ENCODE data around the gene HPCA.

HPCA gene

DNA sequence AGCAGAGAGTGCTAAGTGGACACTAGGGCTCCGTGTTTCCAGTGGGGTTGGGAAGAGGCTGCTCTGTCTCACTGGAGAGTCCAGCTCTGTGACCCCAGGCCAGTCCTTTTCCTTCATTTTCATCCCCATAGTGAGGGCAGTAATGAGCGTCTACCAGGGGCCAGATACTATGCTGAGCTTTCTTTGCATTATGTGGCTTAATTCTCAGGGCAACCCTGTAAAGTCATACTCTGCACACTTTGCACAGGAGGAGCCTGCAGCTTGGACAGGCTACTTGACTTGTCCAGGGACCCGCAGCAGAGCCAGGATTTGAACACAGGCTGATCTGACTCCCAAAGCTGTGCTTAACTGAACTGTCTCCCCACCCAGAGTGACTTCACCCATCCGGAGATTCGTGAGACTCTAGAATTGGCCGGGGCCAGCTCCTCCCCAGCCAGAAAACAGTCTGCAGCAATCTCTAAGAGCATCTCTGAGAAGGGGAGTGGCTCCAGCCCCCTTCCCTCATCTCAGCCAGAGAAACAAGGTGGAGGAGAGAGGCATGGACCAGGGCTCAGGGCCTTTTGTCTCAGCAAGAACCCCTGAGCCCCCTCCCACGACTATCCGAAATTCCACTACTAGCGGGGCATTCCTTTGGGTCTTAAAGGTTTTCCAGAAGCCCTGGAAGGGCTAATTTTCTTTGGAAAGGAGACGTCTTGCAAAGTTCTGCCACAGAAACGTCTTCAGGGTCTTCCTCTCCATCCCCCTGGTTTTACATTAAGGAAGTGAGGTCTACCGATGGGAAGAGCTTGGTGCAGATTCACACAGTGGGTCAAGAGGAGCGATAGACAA lies 14.7 kb upstream of the HPCA start:
- no peak for DNase-seq

DNA sequence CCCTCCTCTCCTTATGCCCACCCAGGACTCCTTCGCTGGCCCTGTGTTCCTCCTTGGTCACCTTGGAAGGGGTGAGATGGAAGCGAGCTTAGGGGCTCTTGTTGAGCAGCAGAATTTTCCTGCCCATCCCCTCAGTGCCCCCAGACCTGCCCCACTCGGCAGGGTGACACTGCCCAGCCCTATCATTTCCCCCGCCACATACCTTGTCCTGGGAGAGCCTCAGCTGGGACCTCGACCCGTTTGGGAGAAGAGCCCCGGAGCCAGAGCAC lies 14.2 kb upstream of the HPCA start:
- no peak for DNase-seq

DNA sequence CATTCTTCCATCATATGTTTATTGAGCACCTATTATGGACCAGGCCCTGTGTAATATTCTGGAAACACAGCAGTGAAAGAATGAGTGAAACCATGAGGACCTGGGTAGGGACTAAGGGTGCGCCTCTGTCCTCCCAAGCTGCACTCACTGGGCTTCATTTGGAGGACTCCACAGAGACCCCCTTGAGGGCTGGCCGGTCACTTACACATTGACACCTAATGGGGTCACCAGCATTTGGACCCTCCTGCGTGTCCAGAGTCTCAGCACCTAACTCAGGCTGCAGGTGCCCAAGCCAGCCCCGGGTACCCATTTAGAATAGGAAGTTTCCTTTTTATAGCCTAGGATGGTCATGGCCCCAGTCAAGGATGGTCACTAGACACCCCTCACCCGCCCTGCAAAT lies 12.8 kb upstream of the HPCA start:
- no peak for DNase-seq

DNA sequence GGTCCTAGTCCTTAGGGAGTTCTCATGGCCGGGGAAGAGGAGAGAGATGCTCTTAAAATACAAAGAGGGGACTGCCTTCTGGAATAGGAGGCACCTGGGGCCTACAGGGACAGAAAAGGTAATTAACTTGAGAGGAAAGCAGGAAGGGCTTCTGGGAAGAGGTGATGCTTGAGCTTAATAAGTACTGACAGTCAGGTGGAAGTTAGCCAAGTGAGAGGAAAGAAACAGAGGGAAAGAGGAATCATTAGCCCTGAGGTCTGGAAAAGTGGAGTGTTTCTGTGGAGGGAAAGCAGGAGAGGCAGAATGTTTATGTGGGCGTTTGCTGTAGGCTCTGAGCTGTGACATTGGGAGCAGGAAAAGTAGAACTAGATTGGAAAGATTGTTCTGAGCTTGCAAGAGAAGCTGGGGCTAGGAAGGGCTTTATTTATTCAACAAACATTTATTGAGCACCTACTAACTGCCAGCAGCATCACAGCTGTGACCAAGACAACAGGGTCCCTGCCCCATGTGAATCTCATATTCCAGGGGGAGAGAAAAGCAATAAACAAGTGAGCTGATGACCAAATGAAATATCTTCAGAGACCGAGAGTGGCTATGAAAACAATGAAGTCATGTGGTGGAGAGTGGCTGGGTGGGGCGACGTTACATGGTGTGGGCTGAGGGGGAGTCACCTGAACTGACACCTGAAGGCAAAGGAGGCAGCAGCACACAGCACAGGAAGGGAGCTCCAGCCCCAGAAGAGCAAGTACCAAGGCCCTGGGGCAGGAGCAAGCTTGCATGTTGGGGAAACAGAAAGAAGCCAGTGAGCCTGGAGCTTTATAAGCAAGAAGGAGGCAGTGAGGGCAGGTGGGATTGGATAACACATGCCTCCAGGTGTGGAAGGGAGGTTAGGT lies 11.2 kb upstream of the HPCA start:
- no peak for DNase-seq

DNA sequence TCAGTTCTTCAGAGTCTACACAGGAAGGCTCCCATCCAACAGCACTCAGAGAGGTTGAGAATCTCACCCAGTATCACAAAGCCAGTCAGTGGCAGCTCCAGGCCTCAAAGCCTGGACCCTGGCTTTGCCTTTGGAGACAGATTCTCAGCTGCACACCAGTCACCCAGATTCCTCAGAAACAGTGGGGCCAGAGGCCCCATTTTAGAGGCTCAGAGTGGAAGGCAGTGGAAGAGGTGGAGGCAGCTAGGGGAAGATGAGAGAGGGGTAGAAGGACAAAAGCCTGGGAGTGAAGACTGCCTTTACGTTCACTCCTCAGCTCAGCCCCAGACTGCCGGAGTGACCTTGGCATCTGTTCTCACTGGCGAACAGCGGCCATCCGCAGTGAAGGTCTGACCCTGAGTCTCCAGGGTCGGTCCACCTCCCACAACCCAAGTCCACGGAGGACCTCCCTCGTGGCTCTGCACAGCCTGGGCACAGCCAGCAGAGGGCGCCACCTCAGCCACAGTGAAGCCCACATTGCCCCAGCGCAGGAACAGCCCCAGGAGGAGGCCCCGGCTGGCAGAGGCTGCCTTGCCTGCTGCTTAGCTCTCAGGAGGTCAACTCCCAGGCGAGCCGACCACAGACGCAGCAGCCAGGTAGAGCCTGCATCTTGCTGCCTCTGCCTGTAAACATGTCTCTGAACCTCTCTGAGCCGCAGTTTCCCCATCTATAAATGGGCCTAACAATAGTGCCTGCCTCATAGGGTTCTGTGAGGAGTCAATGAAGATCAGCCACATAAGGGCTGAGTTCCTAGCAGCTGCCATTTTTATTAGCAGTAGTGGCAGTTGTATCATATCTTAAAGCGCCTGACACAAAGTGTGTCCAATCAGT lies 9.7 kb upstream of the HPCA start:
- peak in 1 of 2 donors; percentile 33 for DNase-seq

DNA sequence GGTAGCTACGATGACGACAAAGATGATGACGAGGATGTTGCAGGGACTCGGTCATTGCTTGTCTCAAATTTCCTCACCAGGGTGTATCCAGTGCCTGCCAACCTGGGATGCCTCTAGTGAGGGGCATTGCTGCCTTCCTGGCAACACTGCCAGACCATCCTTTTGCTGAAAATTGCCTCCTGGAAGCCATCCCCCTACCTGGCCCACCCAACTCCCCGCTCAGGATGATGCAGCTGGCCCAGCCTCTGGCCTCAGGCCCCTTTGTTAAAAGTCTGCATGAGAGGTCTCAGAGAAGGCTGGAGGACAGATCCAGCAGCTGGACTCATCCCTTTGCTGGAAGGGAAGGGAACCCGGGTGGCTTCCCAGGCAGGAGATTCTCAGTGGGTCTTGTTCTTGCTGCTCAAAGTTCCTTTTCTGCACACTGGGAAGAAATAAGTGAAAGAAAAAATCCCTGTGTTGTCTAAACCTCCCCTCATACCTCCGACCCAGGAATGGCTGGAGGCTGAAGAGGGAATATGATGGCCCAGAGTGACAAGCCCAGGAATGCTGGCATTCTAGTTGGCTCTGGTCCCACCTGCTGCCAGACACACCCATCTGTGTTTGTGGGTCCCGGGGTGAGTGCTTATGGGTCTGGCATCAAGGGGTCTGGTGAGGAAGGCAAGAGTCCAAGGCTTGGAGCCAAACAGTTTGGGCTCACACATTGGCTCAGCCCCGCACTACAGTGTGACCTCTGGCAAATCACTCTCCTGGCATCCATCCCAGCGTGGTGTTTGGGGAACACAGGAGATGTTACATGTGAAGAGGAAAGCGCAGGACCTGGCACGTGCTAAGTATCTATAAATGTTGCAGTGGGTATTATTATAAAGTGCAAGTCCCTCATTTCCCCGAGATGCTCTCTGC lies 8.8 kb upstream of the HPCA start:
- DNase-seq, result no peak

DNA sequence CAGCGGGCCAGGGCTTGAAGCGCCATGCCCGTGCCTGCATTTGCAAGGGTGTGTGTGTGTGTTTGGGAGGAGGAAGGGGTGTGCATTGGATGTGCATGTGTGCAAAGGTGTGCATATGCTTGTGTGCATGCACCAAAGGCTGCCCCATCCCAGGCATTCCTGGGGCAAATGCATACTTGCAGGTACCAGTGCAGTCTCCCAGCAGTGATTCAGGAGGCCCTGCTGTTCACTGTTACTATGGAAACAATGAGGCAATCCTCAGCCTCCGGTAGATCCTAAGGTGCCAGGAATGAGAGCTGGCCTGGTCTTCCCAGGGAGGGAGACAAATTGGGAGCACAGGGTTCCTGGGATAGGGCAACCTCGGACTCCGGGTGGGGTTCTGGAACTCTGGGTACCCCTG lies 8.1 kb upstream of the HPCA start:
- no peak for DNase-seq

DNA sequence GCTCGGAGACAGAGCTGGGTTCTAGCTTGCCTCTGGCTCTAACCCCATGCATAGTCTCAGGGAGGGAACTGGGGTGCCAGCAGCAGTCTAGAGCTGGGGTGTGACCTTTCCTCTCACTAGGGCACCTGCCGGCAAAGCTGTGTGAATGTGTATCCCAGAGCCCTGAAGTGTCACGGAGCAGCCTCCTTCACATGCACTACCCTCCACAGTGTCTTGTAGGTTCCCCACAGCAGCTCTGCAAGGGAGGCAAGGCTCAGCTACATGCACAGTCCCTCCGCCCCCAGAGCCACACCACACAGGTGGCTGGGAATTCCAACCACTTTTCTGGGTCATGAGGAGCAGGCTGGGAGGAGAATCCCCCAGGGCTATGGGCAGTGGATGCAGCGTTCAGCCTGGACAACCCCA lies 7.7 kb upstream of the HPCA start:
- no peak for DNase-seq

DNA sequence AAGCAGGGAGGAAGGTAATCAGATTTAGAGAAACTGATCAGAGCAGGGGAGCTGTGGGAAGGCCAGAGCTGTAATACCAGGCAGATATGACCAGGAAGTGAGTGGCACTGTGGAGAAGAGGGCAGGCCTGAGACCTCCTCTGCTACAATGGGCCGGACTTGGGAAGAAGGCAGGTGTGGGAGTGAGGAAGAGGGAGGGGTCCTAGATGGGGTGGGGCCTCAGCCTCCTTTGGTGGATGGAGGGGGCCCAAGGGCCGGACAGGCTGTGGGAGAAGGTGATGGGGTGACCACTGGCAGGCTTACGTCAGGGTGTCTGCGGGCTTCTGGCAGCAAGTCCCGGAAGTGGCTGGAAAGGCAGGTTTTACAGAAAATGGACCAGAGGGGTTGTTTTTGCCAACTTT lies 5.0 kb upstream of the HPCA start:
- no peak for DNase-seq

DNA sequence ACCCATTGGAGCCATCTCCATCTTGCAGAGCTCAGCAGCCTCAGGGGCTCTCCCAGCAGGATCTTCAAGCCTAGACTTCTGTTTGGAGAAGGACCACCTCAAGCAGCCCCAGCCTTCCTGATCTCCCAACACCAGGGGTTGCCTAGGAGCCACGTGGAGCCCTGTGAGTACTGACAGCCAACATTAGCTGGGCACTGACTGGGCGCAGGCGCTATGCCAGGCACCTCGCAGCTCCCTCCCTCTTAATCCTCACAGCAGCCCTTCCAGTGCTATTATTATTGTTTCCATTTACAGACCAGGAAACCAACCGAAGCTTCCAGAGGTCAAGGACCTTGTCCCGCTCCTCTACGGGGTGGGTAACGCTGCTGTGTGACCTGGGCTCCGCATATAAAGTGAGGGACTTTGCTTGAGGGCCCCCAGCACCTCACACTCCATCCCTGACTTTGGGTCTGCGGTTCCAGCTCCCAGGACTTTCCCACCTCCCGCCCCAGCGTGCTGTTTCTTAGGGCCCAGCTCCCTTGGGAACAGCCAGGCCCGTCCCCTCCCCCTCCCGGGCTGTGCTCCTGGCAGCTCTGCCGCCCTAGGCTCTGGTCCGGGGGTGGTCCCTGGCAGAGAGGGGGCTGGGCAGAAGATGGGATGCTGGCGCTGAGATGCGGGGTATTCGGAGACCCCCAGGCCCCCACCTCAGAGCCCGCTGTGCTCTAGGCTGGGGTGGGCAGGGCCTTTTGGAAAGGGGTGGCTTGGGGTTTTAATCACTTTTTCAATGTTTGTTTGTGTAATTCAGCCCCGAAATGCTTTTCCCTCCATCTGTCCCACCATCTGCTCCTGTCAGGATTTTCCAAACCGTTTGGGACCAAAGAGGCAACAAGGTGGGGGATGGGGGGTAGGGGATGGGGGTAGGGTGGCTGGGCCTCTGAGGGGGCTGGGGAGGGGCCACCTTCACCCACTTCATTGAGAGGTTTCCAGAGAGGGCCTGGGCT lies 4.1 kb upstream of the HPCA start:
- DNase-seq, result no peak

DNA sequence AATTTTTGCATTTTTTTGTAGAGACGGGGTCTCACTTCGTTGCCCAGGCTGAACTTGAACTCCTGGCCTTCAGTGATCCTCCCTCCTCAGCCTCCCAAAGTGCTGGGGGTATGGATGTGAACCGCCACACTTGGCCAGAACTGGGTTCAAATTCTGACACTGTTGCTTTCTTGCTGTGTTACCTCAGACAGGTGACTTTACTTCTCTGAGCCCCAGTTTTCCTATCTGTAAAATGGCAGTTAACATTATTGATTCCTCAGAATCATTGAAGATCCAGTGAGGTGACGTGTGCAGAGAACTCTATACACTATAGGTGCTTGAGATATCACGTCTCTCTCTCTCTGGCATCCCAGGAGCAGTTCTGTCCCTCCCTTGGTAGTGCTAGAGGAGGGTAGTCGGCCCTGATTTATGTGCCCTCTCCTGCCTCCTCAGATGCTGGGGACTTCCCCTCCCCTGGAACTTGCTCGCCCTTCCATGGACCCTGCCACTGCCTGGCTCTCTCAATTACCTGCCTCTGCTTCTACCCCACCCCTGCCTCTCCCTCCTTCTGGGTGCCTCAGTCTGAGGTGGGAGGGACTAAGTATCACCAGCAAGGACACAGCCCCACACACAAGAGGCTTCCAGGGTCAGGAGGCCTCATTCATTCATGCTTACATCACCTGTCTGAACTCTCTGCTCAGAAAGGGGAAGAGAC lies 2.8 kb upstream of the HPCA start:
- no peak for DNase-seq

DNA sequence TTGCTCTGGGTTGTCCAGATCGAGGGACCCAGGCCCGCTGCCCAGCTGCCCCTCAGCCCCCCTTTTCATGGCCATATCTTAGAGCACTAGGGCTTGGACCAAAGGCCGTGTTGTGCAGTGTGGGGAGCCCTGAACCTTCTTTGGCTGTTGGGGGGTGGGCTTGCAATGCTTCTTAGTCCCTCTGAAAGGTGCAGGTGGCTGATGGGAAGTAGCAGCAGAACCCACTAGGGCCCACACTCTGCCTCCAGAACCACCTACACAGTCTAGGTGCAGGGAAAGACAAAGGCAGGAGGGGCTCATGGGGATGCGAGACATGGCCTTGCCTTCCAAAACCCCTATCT lies 2.3 kb upstream of the HPCA start:
- no peak for DNase-seq

DNA sequence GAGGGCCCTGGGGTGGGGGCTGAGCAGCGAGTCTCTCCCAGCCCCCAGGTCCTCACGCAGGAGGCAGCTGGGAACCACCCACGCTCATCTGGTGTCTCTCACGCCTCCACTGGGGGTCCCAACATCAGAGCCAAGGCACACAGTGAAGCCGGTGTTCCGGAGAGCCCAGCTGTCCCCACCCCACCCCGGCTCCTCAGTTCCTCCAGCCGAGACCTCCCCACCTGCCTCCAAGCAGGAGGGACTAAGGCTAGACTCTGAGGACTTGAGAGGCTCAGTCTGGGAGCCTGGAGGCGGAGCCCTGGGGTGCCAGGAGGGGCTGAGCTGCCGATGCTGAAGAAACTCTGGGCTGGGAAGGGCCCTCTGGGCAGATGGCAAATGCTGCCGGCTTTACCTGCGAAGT lies 1.6 kb upstream of the HPCA start:
- no peak for DNase-seq

DNA sequence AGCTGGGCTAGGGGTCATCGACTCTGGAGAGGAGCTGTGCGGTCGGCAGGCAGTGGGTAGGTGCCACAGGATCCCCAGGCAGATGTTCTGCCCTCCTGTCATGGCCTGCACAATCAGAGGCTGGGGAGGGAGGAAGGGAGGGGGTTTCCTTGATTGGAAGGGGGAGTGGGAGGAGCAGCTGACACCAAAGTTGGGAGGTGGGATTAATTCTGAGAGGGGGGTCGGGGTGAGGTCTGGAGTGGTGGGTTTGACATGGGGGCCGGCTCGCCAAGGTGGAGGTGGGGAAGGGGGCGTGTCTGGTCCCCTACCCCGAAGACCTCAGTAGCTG lies 651 bp upstream of the HPCA start:
- no peak for DNase-seq

DNA sequence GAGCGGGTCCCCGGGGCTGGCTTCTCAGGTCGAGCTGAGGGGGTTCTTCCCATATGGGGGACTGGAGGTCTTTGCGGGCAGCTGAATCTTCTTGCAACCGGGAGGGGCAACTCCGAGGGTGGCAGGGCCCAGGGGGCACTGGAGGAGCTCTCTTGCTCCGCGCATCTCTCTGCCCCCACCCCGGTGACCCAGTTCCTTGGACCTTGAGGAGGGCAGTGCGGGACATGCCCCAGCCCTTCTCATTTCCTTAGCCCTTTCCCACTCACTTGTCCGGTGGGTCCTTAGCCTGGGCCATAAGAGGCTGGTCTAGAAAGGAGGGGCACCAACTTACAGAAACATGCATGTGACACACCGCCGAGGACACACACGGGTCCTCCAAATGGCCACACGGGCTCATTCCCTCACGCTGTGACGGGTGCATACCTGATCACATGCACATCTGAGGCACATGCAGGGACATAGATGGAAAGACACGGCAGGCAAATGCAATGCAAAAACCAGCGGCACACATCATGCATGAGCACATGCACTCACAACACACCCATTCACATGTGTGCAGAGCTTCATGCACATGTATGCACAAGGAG lies 630 bp downstream of the HPCA start:
- DNase-seq, result no peak

DNA sequence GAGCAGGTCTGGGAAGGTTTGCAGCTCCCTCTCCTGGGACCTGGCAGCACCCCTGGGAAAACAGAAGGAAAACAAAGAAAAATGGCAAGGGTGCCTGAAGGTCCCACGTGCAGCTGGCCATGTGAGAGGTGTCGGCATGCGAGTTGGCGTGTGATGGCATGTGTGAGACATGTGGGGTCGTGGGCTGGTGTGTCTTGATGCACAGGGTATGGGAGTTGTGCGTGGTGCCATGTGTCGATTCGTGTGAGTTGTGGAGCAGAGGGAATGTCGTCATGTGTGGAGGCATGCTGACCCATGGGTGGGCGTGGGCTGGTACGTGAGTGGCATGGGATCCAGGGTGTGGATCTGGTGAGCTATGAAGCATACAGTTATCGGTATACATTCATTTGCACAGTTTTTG lies 1.3 kb downstream of the HPCA start:
- DNase-seq, result no peak

DNA sequence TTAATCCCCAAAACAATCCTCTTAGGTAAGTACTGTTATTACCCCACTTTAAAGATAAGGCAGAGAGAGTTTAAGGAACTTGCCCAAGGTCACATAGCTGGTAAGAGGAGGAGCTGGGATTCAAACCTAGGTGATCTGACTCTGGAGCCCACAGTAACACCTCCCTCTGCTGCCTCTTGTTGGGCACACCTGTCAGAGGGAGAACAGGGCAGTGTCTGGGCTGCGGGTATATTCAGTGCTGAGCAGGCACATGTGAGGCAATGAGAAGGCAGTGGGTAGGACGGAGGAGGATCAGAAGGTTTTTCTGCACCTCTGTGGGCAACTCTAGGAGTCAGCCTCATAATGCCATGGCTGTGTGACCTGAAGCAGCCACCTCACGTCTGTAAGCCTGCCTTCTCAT lies 1.8 kb downstream of the HPCA start:
- no peak for DNase-seq

DNA sequence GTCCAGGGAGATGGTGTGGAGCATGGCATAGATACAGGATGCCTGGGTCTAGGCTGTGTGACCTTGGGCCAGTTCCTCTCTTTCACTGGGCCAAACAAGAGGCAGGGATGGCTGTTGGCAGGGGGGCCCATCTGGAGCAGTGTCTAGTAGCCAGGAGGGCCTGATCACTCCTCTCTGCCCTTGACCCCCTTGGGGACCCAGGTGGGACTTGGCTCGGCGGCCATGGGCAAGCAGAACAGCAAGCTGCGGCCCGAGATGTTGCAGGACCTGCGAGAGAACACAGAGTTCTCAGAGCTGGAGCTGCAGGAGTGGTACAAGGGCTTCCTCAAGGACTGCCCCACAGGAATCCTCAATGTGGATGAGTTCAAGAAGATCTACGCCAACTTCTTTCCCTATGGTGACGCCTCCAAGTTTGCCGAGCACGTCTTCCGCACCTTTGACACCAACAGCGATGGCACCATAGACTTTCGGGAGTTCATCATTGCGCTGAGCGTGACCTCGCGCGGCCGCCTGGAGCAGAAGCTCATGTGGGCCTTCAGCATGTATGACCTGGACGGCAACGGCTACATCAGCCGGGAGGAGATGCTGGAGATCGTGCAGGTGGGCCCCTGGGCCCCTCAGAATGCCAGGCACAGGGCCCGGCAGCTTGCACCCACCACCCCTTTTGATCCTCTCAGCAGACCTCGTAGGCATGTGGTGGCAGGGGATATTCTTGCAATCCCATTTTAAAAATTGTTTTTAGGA lies 2.6 kb downstream of the HPCA start:
- DNase-seq, result no peak

DNA sequence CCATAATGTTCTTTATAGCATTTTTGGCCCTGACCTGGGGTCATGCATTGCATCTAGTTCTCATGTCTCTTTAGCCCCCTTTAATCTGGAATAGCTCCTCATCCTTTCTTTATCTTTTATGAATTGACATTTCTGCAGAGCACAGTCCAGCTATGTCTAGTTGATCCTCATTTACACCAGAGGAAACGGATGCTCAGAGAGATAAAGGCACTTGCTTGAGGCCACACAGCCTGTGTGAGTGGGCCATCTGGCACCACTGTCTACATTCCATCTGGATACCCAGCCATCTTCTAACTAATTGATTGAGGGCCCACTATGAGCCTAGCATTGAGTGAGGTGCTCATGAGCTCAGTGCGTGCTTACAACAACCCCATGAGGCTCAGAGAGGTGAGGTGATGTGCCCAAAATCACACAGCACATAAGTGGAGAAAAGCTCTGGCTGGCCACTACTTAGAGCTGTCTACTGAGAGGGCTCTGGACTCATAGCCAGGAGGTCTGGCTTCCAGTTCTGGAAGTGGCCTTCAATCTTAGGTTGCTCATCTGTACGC lies 3.5 kb downstream of the HPCA start:
- DNase-seq, result no peak

Data from hippocampal formation (tissue), 2 donors.